ENCODE results near the gene ETS1. TPM values are rescaled to one million over a fixed set of nuclear protein-coding genes. Genes with fewer than 3 reads are reported as not detected.
A peak's percentile ranks its signal among the peaks of the same experiment; 100 is the strongest.

The ETS1 gene
- total RNA-seq, 1 donor, result 95.0 TPM

GRCh38 chr11:128580612-128581011 is 6.7 kb downstream of the ETS1 start:
- no peak for TF ChIP-seq CTCF (IDR thresholded peaks at IDR 0.05; ENCODE audit: insufficient read depth, low read depth, low read length)
- DNase-seq (ENCODE audit: low read depth), result no peak
- no peak overlapping the region for H3K4me3 ChIP-seq (ENCODE audit: low read depth, low read length)

- DNase-seq (ENCODE audit: low read depth), result peak; percentile 29
- no peak for TF ChIP-seq CTCF (IDR thresholded peaks at IDR 0.05; ENCODE audit: insufficient read depth, low read depth, low read length)
- no peak overlapping the region for H3K4me3 ChIP-seq (ENCODE audit: low read depth, low read length)
Measured at GRCh38 chr11:128579798-128580504, 7.4 kb downstream of the ETS1 start.

- no peak for DNase-seq (ENCODE audit: low read depth)
- TF ChIP-seq CTCF (IDR thresholded peaks at IDR 0.05; ENCODE audit: insufficient read depth, low read depth, low read length), result no peak
- no peak overlapping the region for H3K4me3 ChIP-seq (ENCODE audit: low read depth, low read length)
Measured at GRCh38 chr11:128576555-128576954, 10.8 kb downstream of the ETS1 start.

- no peak overlapping the region for H3K4me3 ChIP-seq (ENCODE audit: low read depth, low read length)
- TF ChIP-seq CTCF (IDR thresholded peaks at IDR 0.05; ENCODE audit: insufficient read depth, low read depth, low read length), result no peak
- peak; percentile 42 for DNase-seq (ENCODE audit: low read depth)
Measured at GRCh38 chr11:128575961-128576350, 11.4 kb downstream of the ETS1 start.

- DNase-seq (ENCODE audit: low read depth), result peak; percentile 42
- H3K4me3 ChIP-seq (ENCODE audit: low read depth, low read length), result no peak overlapping the region
- no peak for TF ChIP-seq CTCF (IDR thresholded peaks at IDR 0.05; ENCODE audit: insufficient read depth, low read depth, low read length)
Measured at GRCh38 chr11:128575174-128575960, 12.0 kb downstream of the ETS1 start.

- no peak overlapping the region for H3K4me3 ChIP-seq (ENCODE audit: low read depth, low read length)
- peak; percentile 42 for DNase-seq (ENCODE audit: low read depth)
- TF ChIP-seq CTCF (IDR thresholded peaks at IDR 0.05; ENCODE audit: insufficient read depth, low read depth, low read length), result no peak
Measured at GRCh38 chr11:128574576-128575011, 12.8 kb downstream of the ETS1 start.

Measured in fibroblast of villous mesenchyme (primary cell).